OCI-LY1 (cell line): ENCODE results near the gene UBL3.

ENCODE experiments used
- H2AFZ ChIP-seq: fragments of 200-600 bp; sonication (generic), shearing (Covaris generic); 2 replicates; pipeline ENCODE4 v1.6.0; 2014; ENCODE audit warnings: antibody characterized with exemption, mild to moderate bottlenecking, low read length
- H3F3A ChIP-seq: fragments of 200-600 bp; sonication (generic), shearing (Covaris generic); 2 replicates; pipeline ENCODE4 v1.6.0; 2014; ENCODE audit warnings: mild to moderate bottlenecking, antibody characterized with exemption, low read length, moderate library complexity; ENCODE audit not compliant: insufficient read depth
- H3K27ac ChIP-seq: fragments of 200-600 bp; sonication (generic); 2 replicates; pipeline ENCODE4 v1.5.1; 2014; ENCODE audit warnings: low read length, mixed run types, mild to moderate bottlenecking, low read depth; ENCODE audit not compliant: poor library complexity, severe bottlenecking
- H3K27me3 ChIP-seq: fragments of 200-600 bp; sonication (generic); 2 replicates; pipeline ENCODE4 v1.6.0; 2014; ENCODE audit warnings: antibody characterized with exemption, mild to moderate bottlenecking, low read length, moderate library complexity; ENCODE audit not compliant: insufficient read depth
- H3K36me3 ChIP-seq: fragments of 200-600 bp; sonication (generic); 2 replicates; pipeline ENCODE4 v1.6.1; 2014; ENCODE audit warnings: mild to moderate bottlenecking, antibody characterized with exemption, low read length, moderate library complexity, mixed read lengths; ENCODE audit not compliant: insufficient read depth
- H3K4me1 ChIP-seq: fragments of 200-600 bp; sonication (generic); 2 replicates; pipeline ENCODE4 v1.5.1; 2014; ENCODE audit warnings: mild to moderate bottlenecking, low read length, moderate library complexity; ENCODE audit not compliant: insufficient read depth, severe bottlenecking
- H3K4me2 ChIP-seq: fragments of 200-600 bp; sonication (generic), shearing (Covaris generic); 2 replicates; pipeline ENCODE4 v1.6.1; 2014; ENCODE audit warnings: low read length
- H3K4me3 ChIP-seq: fragments of 200-600 bp; sonication (generic); 2 replicates; pipeline ENCODE4 v1.5.1; 2014; ENCODE audit warnings: low read length, low read depth, mild to moderate bottlenecking, mixed read lengths; ENCODE audit not compliant: poor library complexity, severe bottlenecking
- H3K79me2 ChIP-seq: fragments of 200-600 bp; shearing (Covaris generic); 2 replicates; pipeline ENCODE4 v1.6.1; 2016; ENCODE audit warnings: mixed run types, low read length, mixed read lengths; ENCODE audit not compliant: insufficient read depth
- H3K9ac ChIP-seq: fragments of 200-600 bp; sonication (generic), shearing (Covaris generic); 2 replicates; pipeline ENCODE4 v1.6.1; 2014; ENCODE audit warnings: mild to moderate bottlenecking, low read length, mixed read lengths
- H3K9me2 ChIP-seq: fragments of 200-600 bp; sonication (generic), shearing (Covaris generic); 2 replicates; pipeline ENCODE4 v1.6.1; 2014; ENCODE audit warnings: low read depth, mild to moderate bottlenecking, low read length, mixed read lengths
- H3K9me3 ChIP-seq: fragments of 200-600 bp; shearing (Covaris generic); 2 replicates; pipeline ENCODE4 v1.6.1; 2014; ENCODE audit warnings: low read length, mixed read lengths
- H4K20me1 ChIP-seq: fragments of 200-600 bp; sonication (generic), shearing (Covaris generic); 2 replicates; pipeline ENCODE4 v1.6.0; 2016; ENCODE audit warnings: mild to moderate bottlenecking, low read length; ENCODE audit not compliant: insufficient read depth
- CTCF ChIP-seq: fragments of 200-600 bp; sonication (generic), shearing (Covaris generic); IDR thresholded peaks from 2 replicates; pipeline ENCODE4 v1.5.1; 2017; ENCODE audit warnings: mild to moderate bottlenecking, antibody characterized with exemption, low read length, moderate library complexity, mixed read lengths
- EZH2 ChIP-seq: fragments of 200-600 bp; sonication (generic), shearing (Covaris generic); IDR thresholded peaks from 2 replicates; pipeline ENCODE4 v1.8.0; 2017; ENCODE audit warnings: borderline replicate concordance, mixed run types, mild to moderate bottlenecking, antibody characterized with exemption, low read length, moderate library complexity, mixed read lengths

The UBL3 gene

GRCh38 chr13:29855784-29856183 lies 5.4 kb upstream of the UBL3 start:
- Histone ChIP-seq H3K79me2 (no peaks in the 10 kb centered on the region), H4K20me1 (no peaks in the 10 kb centered on the region), H3K9ac (no peak overlapping the region), H3K4me3 (no peak overlapping the region), H3F3A (no peaks in the 10 kb centered on the region), H3K27me3 (no peaks in the 10 kb centered on the region), H2AFZ (no peak overlapping the region), H3K9me2 (no peaks in the 10 kb centered on the region), H3K36me3 (no peaks in the 10 kb centered on the region), H3K4me2 (no peak overlapping the region), H3K4me1 (no peaks in the 10 kb centered on the region), H3K27ac (no peak overlapping the region), H3K9me3 (no peaks in the 10 kb centered on the region)
- TF ChIP-seq CTCF: no peak
- no peak for TF ChIP-seq EZH2

- no peaks in the 10 kb centered on the region for H3K9me2 ChIP-seq
- H3K4me1 ChIP-seq: no peaks in the 10 kb centered on the region
- no peaks in the 10 kb centered on the region for H3K27me3 ChIP-seq
- H3K79me2 ChIP-seq: no peaks in the 10 kb centered on the region
- no peak overlapping the region for H3K9ac ChIP-seq
- H3K27ac ChIP-seq: no peak overlapping the region
- no peaks in the 10 kb centered on the region for H3K36me3 ChIP-seq
- H3K4me3 ChIP-seq: no peak overlapping the region
- no peaks in the 10 kb centered on the region for H3F3A ChIP-seq
- H3K4me2 ChIP-seq: no peak overlapping the region
- no peaks in the 10 kb centered on the region for H4K20me1 ChIP-seq
- no peak for TF ChIP-seq EZH2
- TF ChIP-seq CTCF: no peak
- no peak overlapping the region for H2AFZ ChIP-seq
- no peaks in the 10 kb centered on the region for H3K9me3 ChIP-seq
Observed at GRCh38 chr13:29855009-29855408, 4.6 kb upstream of the UBL3 start.

- H2AFZ ChIP-seq: no peak overlapping the region
- no peaks in the 10 kb centered on the region for H3K79me2 ChIP-seq
- peaks cover 12% of the 10 kb centered on the region for H3K4me1 ChIP-seq
- H3K27ac ChIP-seq: no peak overlapping the region
- H3K36me3 ChIP-seq: no peaks in the 10 kb centered on the region
- no peaks in the 10 kb centered on the region for H3F3A ChIP-seq
- H3K9me3 ChIP-seq: no peaks in the 10 kb centered on the region
- TF ChIP-seq CTCF (no peak), EZH2 (no peak)
- H3K9me2 ChIP-seq: no peaks in the 10 kb centered on the region
- no peaks in the 10 kb centered on the region for H3K27me3 ChIP-seq
- H3K4me3 ChIP-seq: no peak overlapping the region
- no peaks in the 10 kb centered on the region for H4K20me1 ChIP-seq
- no peak overlapping the region for H3K9ac ChIP-seq
- no peak overlapping the region for H3K4me2 ChIP-seq
Observed at GRCh38 chr13:29853131-29853530, 2.7 kb upstream of the UBL3 start.
